Tibial nerve (tissue), 4 donors: ENCODE data around the gene CRACR2A. TPM values are rescaled to one million over a fixed set of nuclear protein-coding genes. Genes with fewer than 3 reads are reported as not detected.

Experiments used
- DNase-seq, 2 donors: peaks; one replicate each; pipeline ENCODE4 v3.0.0-alpha.2; 2019; ENCODE audit warnings: low spot score in 2 of 2
- H3K27ac ChIP-seq, 4 donors: fragments of 200-600 bp; sonication (generic) in 3 of 4; one replicate each; pipeline ENCODE4 v1.5.1; 2017 to 2019; ENCODE audit warnings: mild to moderate bottlenecking in 1 of 4
- H3K27me3 ChIP-seq, 2 donors: fragments of 200-600 bp; sonication (generic) in 1 of 2; one replicate each; pipeline versions ENCODE4 v1.5.1 to v1.6.0; 2017 to 2019
- H3K36me3 ChIP-seq, 3 donors: fragments of 200-600 bp; sonication (generic); one replicate each; pipeline ENCODE4 v1.5.1; 2018 to 2019
- H3K4me1 ChIP-seq, 4 donors: fragments of 200-600 bp; sonication (generic) in 3 of 4; one replicate each; pipeline ENCODE4 v1.5.1; 2017 to 2019
- H3K4me3 ChIP-seq, 4 donors: fragments of 200-600 bp; sonication (generic) in 3 of 4; one replicate each; pipeline ENCODE4 v1.5.1; 2017 to 2019; ENCODE audit warnings: mild to moderate bottlenecking in 1 of 4, moderate library complexity in 1 of 4
- H3K9me3 ChIP-seq, 4 donors: fragments of 200-600 bp; sonication (generic) in 3 of 4; one replicate each; pipeline ENCODE4 v1.5.1; 2017 to 2019
- CTCF ChIP-seq, 5 experiments: fragments of 200-600 bp in 3 of 5; fragments of 450-650 bp in 2 of 5; sonication (generic) in 3 of 5; IDR thresholded peaks; one replicate each; pipeline ENCODE4 v1.5.1; 2016 to 2019; ENCODE audit warnings: antibody characterized with exemption in 5 of 5, mild to moderate bottlenecking in 3 of 5, moderate library complexity in 2 of 5
- EP300 ChIP-seq, 2 donors: sonication (generic); formaldehyde crosslinking; IDR thresholded peaks; one replicate each; pipeline ENCODE4 v1.6.1; 2017; ENCODE audit warnings: antibody characterized with exemption in 2 of 2, mild to moderate bottlenecking in 1 of 2
- POLR2A ChIP-seq, 2 donors: fragments of 450-650 bp; IDR thresholded peaks; one replicate each; pipeline ENCODE4 v1.6.1; 2017; ENCODE audit warnings: antibody characterized with exemption in 2 of 2, mild to moderate bottlenecking in 2 of 2, moderate library complexity in 2 of 2
- WGBS, 2 donors: methylation state at CpG; one replicate each; pipeline ENCODE4 v1.1.5; 2018; 5-methylcytosine and 5-hydroxymethylcytosine counted together
- total RNA-seq, 4 donors: library from RNA; depleted of rRNA; stranded (reverse); fragments of >200 nt; gene quantifications; one replicate each; pipeline ENCODE4 v1.1.0, GENCODE V29; 2016

The CRACR2A gene
- total RNA-seq, 4 donors from 2014 or later, result 2.6 to 6.3 (median 4.2) TPM

GRCh38 chr12:3613641-3614395, 139.1 kb downstream of the CRACR2A start:
- H3K36me3 ChIP-seq, result peaks cover 0 to 20% (median 0%) of the 10 kb centered on the region in 3 donors
- no peaks in the 10 kb centered on the region for H3K27me3 ChIP-seq
- WGBS, 2 donors, result 75 to 83% methylated on average over 13 of the region's 13 CpGs
- H3K9me3 ChIP-seq, result peaks cover 0 to 10% (median 0%) of the 10 kb centered on the region in 4 donors
- H3K4me3 ChIP-seq, result no peak overlapping the region
- DNase-seq, result no peak
- no peaks in the 10 kb centered on the region for H3K4me1 ChIP-seq
- H3K27ac ChIP-seq, result no peak overlapping the region
- no peak for TF ChIP-seq CTCF (IDR thresholded peaks at IDR 0.05)
- TF ChIP-seq EP300 (IDR thresholded peaks at IDR 0.05), result no peak

GRCh38 chr12:3611860-3612703, 140.8 kb downstream of the CRACR2A start:
- Histone ChIP-seq H3K9me3 (peaks cover 0 to 10% (median 0%) of the 10 kb centered on the region in 4 donors), H3K4me1 (no peaks in the 10 kb centered on the region), H3K4me3 (no peak overlapping the region), H3K36me3 (peaks cover 0 to 20% (median 0%) of the 10 kb centered on the region in 3 donors), H3K27me3 (no peaks in the 10 kb centered on the region), H3K27ac (no peak overlapping the region)
- no peak for DNase-seq
- no peak for TF ChIP-seq POLR2A (IDR thresholded peaks at IDR 0.05)
- no peak for TF ChIP-seq EP300 (IDR thresholded peaks at IDR 0.05)
- no peak for TF ChIP-seq CTCF (IDR thresholded peaks at IDR 0.05)
- WGBS, 2 donors, result 75 to 77% methylated on average over 8 of the region's 8 CpGs

- peaks cover 0 to 11% (median 2%) of the 10 kb centered on the region in 4 donors for H3K4me1 ChIP-seq
- no peaks in the 10 kb centered on the region for H3K27me3 ChIP-seq
- no peak for DNase-seq
- no peaks in the 10 kb centered on the region for H3K36me3 ChIP-seq
- 85 to 90% methylated on average over 4 of the region's 4 CpGs for WGBS, 2 donors
- no peak overlapping the region for H3K4me3 ChIP-seq
- H3K9me3 ChIP-seq, result peaks cover 0 to 10% (median 0%) of the 10 kb centered on the region in 4 donors
- TF ChIP-seq EP300 (IDR thresholded peaks at IDR 0.05), result no peak
- TF ChIP-seq CTCF (IDR thresholded peaks at IDR 0.05), result no peak
- TF ChIP-seq POLR2A (IDR thresholded peaks at IDR 0.05), result no peak
- no peak overlapping the region for H3K27ac ChIP-seq
Measured at GRCh38 chr12:3607821-3608220, 145.1 kb downstream of the CRACR2A start.

GRCh38 chr12:3607039-3607720, 145.7 kb downstream of the CRACR2A start:
- 61 to 62% methylated on average over 9 of the region's 9 CpGs for WGBS, 2 donors

More at GRCh38 chr12:3607039-3607720, 145.7 kb downstream of the CRACR2A start:
- no peaks in the 10 kb centered on the region for H3K27me3 ChIP-seq
- peaks cover 0 to 10% (median 0%) of the 10 kb centered on the region in 4 donors for H3K9me3 ChIP-seq
- no peak overlapping the region for H3K4me3 ChIP-seq
- TF ChIP-seq CTCF (IDR thresholded peaks at IDR 0.05) (no peak), EP300 (IDR thresholded peaks at IDR 0.05) (no peak), POLR2A (IDR thresholded peaks at IDR 0.05) (no peak)
- H3K4me1 ChIP-seq, result peaks cover 0 to 11% (median 2%) of the 10 kb centered on the region in 4 donors
- no peak overlapping the region for H3K27ac ChIP-seq
- no peak for DNase-seq
- H3K36me3 ChIP-seq, result no peaks in the 10 kb centered on the region
